K562 (cell line): ENCODE results near the gene SAP25. TPM values are rescaled to one million over a fixed set of nuclear protein-coding genes. Genes with fewer than 3 reads are reported as not detected.

Experiments used
- ATAC-seq: fragments of 200-7000 bp; cut with Tn5 transposase; 3 replicates; pipeline ENCODE4 v1.9.1; 2020; ENCODE audit warnings: moderate library complexity
- BruUV-seq: library from RNA; stranded (reverse); fragments of 400-500 nt; replicated peaks from 2 replicates; lab custom pipeline; 2021; lab: Mats Ljungman, UMichigan
- CTCF ChIA-PET: fragments of 300-600 bp; formaldehyde crosslinking; extraction: SDS; loops from one replicate; lab custom pipeline; 2021; ENCODE audit warnings: low intra/inter-chr PET ratio; lab: Yijun Ruan, JAX
- POLR2A ChIA-PET: fragments of 300-600, 350-650 bp; sonication (Branson Sonifier 250); formaldehyde crosslinking; extraction: SDS; loops from one replicate; lab custom pipeline; 2021; ENCODE audit warnings: antibody characterized with exemption, inconsistent platforms; lab: Yijun Ruan, JAX
- DNase-seq, 4 experiments: peaks; one replicate each; pipeline versions ENCODE4 v3.0.0 to v3.0.0-alpha.2; 2011 to 2018; ENCODE audit warnings: low spot score in 3 of 4, mixed read lengths in 3 of 4; ENCODE audit errors: extremely low read depth in 1 of 4
- FAIRE-seq: peaks from 2 replicates; lab custom pipeline; 2011; peaks lifted over from hg19 to GRCh38; lab: Jason Lieb, UNC
- H2AFZ ChIP-seq: 2 replicates; pipeline ENCODE4 v1.6.0; 2011; ENCODE audit warnings: low read depth, low read length, control low read depth, inconsistent platforms
- H3K27ac ChIP-seq: fragments of 200-600 bp; 3 replicates; pipeline ENCODE4 v1.8.0; 2011; ENCODE audit warnings: low read depth, mild to moderate bottlenecking, control low read depth, inconsistent platforms, low read length, moderate library complexity, mixed read lengths; ENCODE audit errors: extremely low read depth
- H3K27me3 ChIP-seq, 2 experiments: fragments of 300-600 bp in 1 of 2; 2 replicates in 1 of 2; 3 replicates in 1 of 2; pipeline versions ENCODE4 v1.6.0 to v1.8.0; 2011; ENCODE audit warnings: inconsistent platforms in 2 of 2, low read length in 2 of 2, mild to moderate bottlenecking in 1 of 2, mixed read lengths in 1 of 2, moderate library complexity in 1 of 2; ENCODE audit not compliant: control insufficient read depth in 2 of 2, insufficient read depth in 2 of 2
- H3K36me3 ChIP-seq: fragments of 300-600 bp; 3 replicates; pipeline ENCODE4 v1.8.0; 2011; ENCODE audit warnings: mild to moderate bottlenecking, low read length, inconsistent platforms; ENCODE audit not compliant: control insufficient read depth, insufficient read depth
- H3K4me1 ChIP-seq, 2 experiments: fragments of 200-600 bp in 1 of 2; replicated peaks in 1 of 2; 2 replicates in 1 of 2; 3 replicates in 1 of 2; pipeline versions ENCODE4 v1.5.1 to v1.8.0; 2011; ENCODE audit warnings: inconsistent platforms in 2 of 2, low read length in 2 of 2, mild to moderate bottlenecking in 1 of 2, mixed read lengths in 1 of 2, moderate library complexity in 1 of 2; ENCODE audit not compliant: control insufficient read depth in 2 of 2, insufficient read depth in 2 of 2
- H3K4me2 ChIP-seq: 2 replicates; pipeline ENCODE4 v1.6.1; 2011; ENCODE audit warnings: low read length, control low read depth, inconsistent platforms, mixed read lengths; ENCODE audit not compliant: insufficient read depth
- H3K4me3 ChIP-seq: fragments of 200-600 bp; sonication (generic), shearing (Covaris generic); 2 replicates; pipeline ENCODE4 v1.5.1; 2016; ENCODE audit warnings: control low read depth, inconsistent platforms
- H3K79me2 ChIP-seq: fragments of 200-600 bp; 3 replicates; pipeline ENCODE4 v1.8.0; 2011; ENCODE audit warnings: low read length, inconsistent platforms; ENCODE audit not compliant: control insufficient read depth, insufficient read depth
- H3K9ac ChIP-seq, 2 experiments: 2 replicates each; pipeline versions ENCODE4 v1.6.0 to v1.6.1; 2011; ENCODE audit warnings: low read depth in 2 of 2, low read length in 2 of 2, control low read depth in 1 of 2, inconsistent platforms in 1 of 2, mild to moderate bottlenecking in 1 of 2, mixed read lengths in 1 of 2; ENCODE audit not compliant: insufficient read depth in 1 of 2
- H3K9me1 ChIP-seq: one replicate; pipeline ENCODE4 v1.6.0; 2011; ENCODE audit warnings: inconsistent platforms, mild to moderate bottlenecking, low read length, moderate library complexity; ENCODE audit not compliant: control insufficient read depth, insufficient read depth
- H3K9me3 ChIP-seq: replicated peaks from 2 replicates; pipeline ENCODE4 v1.5.1; 2011; ENCODE audit warnings: low read depth, low read length, inconsistent platforms; ENCODE audit not compliant: control insufficient read depth, insufficient read depth
- H4K20me1 ChIP-seq: replicated peaks from 2 replicates; pipeline ENCODE4 v1.6.1; 2011; ENCODE audit warnings: low read length, inconsistent platforms, mixed read lengths; ENCODE audit not compliant: control insufficient read depth, insufficient read depth
- HLTF ChIP-seq: fragments of 450-650 bp; IDR thresholded peaks from 2 replicates; pipeline ENCODE4 v1.6.1; 2016
- L3MBTL2 ChIP-seq: fragments of 450-650 bp; IDR thresholded peaks from 2 replicates; pipeline ENCODE4 v1.6.1; 2016; ENCODE audit warnings: mild to moderate bottlenecking, moderate library complexity
- LARP7 ChIP-seq: fragments of 450-650 bp; IDR thresholded peaks from 2 replicates; pipeline ENCODE4 v1.6.1; 2016
- NFATC3 ChIP-seq: fragments of 450-650 bp; IDR thresholded peaks from 2 replicates; pipeline ENCODE4 v1.6.1; 2017; ENCODE audit warnings: mild to moderate bottlenecking
- PHB ChIP-seq: fragments of 250-450 bp; sonication (Bioruptor Pico); IDR thresholded peaks from 2 replicates; pipeline ENCODE4 v1.5.0; 2021
- SMARCA4 ChIP-seq: fragments of 450-650 bp; IDR thresholded peaks from 2 replicates; pipeline ENCODE4 v1.6.1; 2016
- SREBF1 ChIP-seq: fragments of 150-350 bp; IDR thresholded peaks from 2 replicates; pipeline ENCODE4 v1.6.1; 2014; ENCODE audit warnings: antibody characterized with exemption, low read depth, low read length, borderline replicate concordance
- TCF15 ChIP-seq: fragments of 250-450 bp; sonication (Bioruptor Pico); IDR thresholded peaks from 2 replicates; pipeline ENCODE4 v1.8.0; 2022; ENCODE audit warnings: moderate library complexity, mild to moderate bottlenecking, inconsistent platforms
- TEAD1 ChIP-seq, 2 experiments: fragments of 450-650 bp in 1 of 2; sonication (generic) in 1 of 2; formaldehyde crosslinking; IDR thresholded peaks; 2 replicates each; pipeline versions ENCODE4 v1.4.0 to v1.8.0; 2020 to 2022; ENCODE audit warnings: mild to moderate bottlenecking in 2 of 2, missing genetic modification reagents in 1 of 2
- THAP7 ChIP-seq: fragments of 250-450 bp; sonication (Bioruptor Pico); IDR thresholded peaks from 2 replicates; pipeline ENCODE4 v1.5.0; 2021
- ZNF165 ChIP-seq: fragments of 250-450 bp; sonication (Bioruptor Pico); IDR thresholded peaks from 2 replicates; pipeline ENCODE4 v1.4.0; 2020; ENCODE audit warnings: borderline replicate concordance
- ZNF347 ChIP-seq: fragments of 450-650 bp; formaldehyde crosslinking; IDR thresholded peaks from 2 replicates; pipeline ENCODE4 v1.4.0; 2020; ENCODE audit warnings: low read depth, mild to moderate bottlenecking, moderate library complexity
- ZNF583 ChIP-seq: fragments of 250-450 bp; sonication (Bioruptor Pico); IDR thresholded peaks from 2 replicates; pipeline ENCODE4 v1.4.0; 2020
- ZNF589 ChIP-seq: fragments of 200-800 bp; sonication (Bioruptor generic); IDR thresholded peaks from 2 replicates; pipeline ENCODE4 v1.6.1; 2016; ENCODE audit warnings: low read depth, missing genetic modification characterization, missing compliant biosample characterization
- ZNF668 ChIP-seq: fragments of 250-450 bp; sonication (Bioruptor Pico); IDR thresholded peaks from 2 replicates; pipeline ENCODE4 v1.8.0; 2022; ENCODE audit warnings: mild to moderate bottlenecking, inconsistent platforms
- WGBS: fragments of 100-300 bp; shearing (Covaris generic); methylation state at CpG from one replicate; pipeline ENCODE4 v1.1.6; 2016; ENCODE audit warnings: low coverage, mixed read lengths; ENCODE audit not compliant: insufficient coverage; ENCODE audit errors: missing lambda C conversion rate; 5-methylcytosine and 5-hydroxymethylcytosine counted together
- in situ Hi-C: fragments of 300-500 bp; cut with MboI; formaldehyde crosslinking; loops from 4 replicates; pipeline ENCODE4 v1.15.0; 2018; ENCODE audit warnings: inconsistent platforms, mixed read lengths
- intact Hi-C: fragments of 100-400 bp; cut with micrococcal nuclease; formaldehyde crosslinking; loops from 2 replicates; pipeline ENCODE4 v1.14.2; 2022
- polyA plus RNA-seq, 8 experiments: library from polyadenylated mRNA; depleted of rRNA in 4 of 8; stranded (reverse) in 5 of 8; unstranded in 3 of 8; fragments of >200 nt; fragmentation: Nextera tagmentation in 2 of 8; fragmentation: Illumina TruSeq in 1 of 8; extraction: Ambion mirVana in 2 of 8; extraction: Trizol in 1 of 8; gene quantifications; 2 replicates each; pipeline versions ENCODE4 v1.2.1 to v1.2.3, GENCODE V29; 2011 to 2014; ENCODE audit warnings: inconsistent platforms in 1 of 8, missing spikeins in 1 of 8
- total RNA-seq, 7 experiments: library from RNA; depleted of rRNA in 6 of 7; stranded (reverse); fragments of >200 nt in 6 of 7; fragmentation: Illumina TruSeq in 2 of 7; extraction: Trizol in 2 of 7; gene quantifications; 2 replicates each; pipeline versions ENCODE4 v1.2.1 to v1.2.3, GENCODE V29; 2011 to 2021; ENCODE audit warnings: low replicate concordance in 1 of 7
- TF ChIP-seq, protein P1 (sequence below): fragments of 200-800 bp; sonication (Bioruptor generic); IDR thresholded peaks from 2 replicates; pipeline ENCODE4 v1.6.1; 2017; ENCODE audit warnings: missing genetic modification characterization, missing compliant biosample characterization
- TF ChIP-seq, protein P2 (sequence below): fragments of 450-650 bp; conservative IDR thresholded peaks from 2 replicates; pipeline ENCODE4 v1.6.1; 2016; ENCODE audit warnings: missing genetic modification characterization, low read depth, mild to moderate bottlenecking, missing compliant biosample characterization, moderate library complexity
- TF ChIP-seq, protein P3 (sequence below): sonication (generic); formaldehyde crosslinking; IDR thresholded peaks from 2 replicates; pipeline ENCODE4 v1.8.1; 2023; ENCODE audit warnings: mild to moderate bottlenecking, missing genetic modification reagents

SAP25 gene
- total and polyA plus RNA-seq, 9 of the 15 experiments (the other 6 are each of a cell fraction or from before 2014, with no cell fraction given) = 0.13 to 5.3 (median 0.78) TPM; not detected in 1

DNA sequence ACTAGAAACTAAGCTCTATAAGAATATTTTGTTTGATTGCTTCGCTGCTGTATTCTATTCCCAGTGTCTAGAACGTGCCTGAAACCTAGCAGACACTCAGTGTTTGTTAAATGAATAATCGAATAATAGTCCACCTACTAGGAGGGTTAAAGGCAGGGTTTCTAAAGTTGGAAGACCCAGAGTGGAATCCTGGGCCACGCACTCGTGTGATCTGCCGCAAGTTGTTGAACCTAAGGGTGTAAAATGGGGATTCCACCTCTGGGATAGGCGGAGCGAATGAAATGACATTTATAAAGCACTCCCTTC is 35.4 kb downstream of the SAP25 start:
- in situ Hi-C loops (no loop called here), intact Hi-C loops (loop anchor here (2.0 to 5.0 kb wide), 2 partner anchors 28 to 36 kb away; no protein-coding TSS in a partner anchor)
- ChIA-PET POLR2A (interaction anchor here (0.9 to 1.7 kb wide), 7 partner anchors 10 to 123 kb away, joined by 3 to 6 read pairs (median 4); partner anchors contain the start of genes FBXO24, LRCH4 and MOSPD3), CTCF (no interaction called here)
- Histone ChIP-seq H3K27ac (peak overlapping the region; percentile 84), H3K9ac (peak overlapping the region; percentile 80 to 82; a peak in 3 of 4 replicates), H3K9me1 (no peaks in the 10 kb centered on the region), H4K20me1 (no peaks in the 10 kb centered on the region; the same call in 1 of the 2 replicates), H3K9me3 (no peaks in the 10 kb centered on the region), H3K4me2 (peak overlapping the region; percentile 93), H3K4me3 (peak overlapping the region; percentile 33), H3K27me3 (no peaks in the 10 kb centered on the region), H2AFZ (peak overlapping the region; percentile 91), H3K4me1 (peaks cover 39 to 42% of the 10 kb centered on the region in 2 experiments), H3K36me3 (no peaks in the 10 kb centered on the region; the same call in 2 of the 3 replicates), H3K79me2 (peaks cover 29% of the 10 kb centered on the region)
- ATAC-seq = no peak
- peak in 1 of 4 experiments; percentile 68 for DNase-seq
- WGBS = 10% methylated on average over 8 of the region's 8 CpGs
- FAIRE-seq = no peak
- BruUV-seq = TSS peak; percentile 98
- TF ChIP-seq SREBF1 = no peak
- TF ChIP-seq, protein P1, sequence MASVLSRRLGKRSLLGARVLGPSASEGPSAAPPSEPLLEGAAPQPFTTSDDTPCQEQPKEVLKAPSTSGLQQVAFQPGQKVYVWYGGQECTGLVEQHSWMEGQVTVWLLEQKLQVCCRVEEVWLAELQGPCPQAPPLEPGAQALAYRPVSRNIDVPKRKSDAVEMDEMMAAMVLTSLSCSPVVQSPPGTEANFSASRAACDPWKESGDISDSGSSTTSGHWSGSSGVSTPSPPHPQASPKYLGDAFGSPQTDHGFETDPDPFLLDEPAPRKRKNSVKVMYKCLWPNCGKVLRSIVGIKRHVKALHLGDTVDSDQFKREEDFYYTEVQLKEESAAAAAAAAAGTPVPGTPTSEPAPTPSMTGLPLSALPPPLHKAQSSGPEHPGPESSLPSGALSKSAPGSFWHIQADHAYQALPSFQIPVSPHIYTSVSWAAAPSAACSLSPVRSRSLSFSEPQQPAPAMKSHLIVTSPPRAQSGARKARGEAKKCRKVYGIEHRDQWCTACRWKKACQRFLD = 0 out of 2 replicates have a peak, but pooled peaks have one; percentile 3
- peak; percentile 48; the same call in 1 of the 2 replicates for TF ChIP-seq SMARCA4
- TF ChIP-seq THAP7 (CRISPR knock-in tag) = peak; percentile 33; the same call in 1 of the 2 replicates
- TF ChIP-seq, protein P2, sequence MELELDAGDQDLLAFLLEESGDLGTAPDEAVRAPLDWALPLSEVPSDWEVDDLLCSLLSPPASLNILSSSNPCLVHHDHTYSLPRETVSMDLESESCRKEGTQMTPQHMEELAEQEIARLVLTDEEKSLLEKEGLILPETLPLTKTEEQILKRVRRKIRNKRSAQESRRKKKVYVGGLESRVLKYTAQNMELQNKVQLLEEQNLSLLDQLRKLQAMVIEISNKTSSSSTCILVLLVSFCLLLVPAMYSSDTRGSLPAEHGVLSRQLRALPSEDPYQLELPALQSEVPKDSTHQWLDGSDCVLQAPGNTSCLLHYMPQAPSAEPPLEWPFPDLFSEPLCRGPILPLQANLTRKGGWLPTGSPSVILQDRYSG (tag) = 0 out of 2 replicates have a peak, but pooled peaks have one; percentile 68
- 0 out of 2 replicates have a peak, but pooled peaks have one; percentile 32 for TF ChIP-seq ZNF347
- TF ChIP-seq TEAD1 (CRISPR knock-in tag; IDR thresholded peaks at IDR 0.05) = peak in 1 of 2 experiments; percentile 46; a peak in 1 of 4 replicates
- no peak for TF ChIP-seq L3MBTL2
- 0 out of 2 replicates have a peak, but pooled peaks have one; percentile 74 for TF ChIP-seq ZNF165 (CRISPR knock-in tag)
- peak; percentile 48; the same call in 1 of the 2 replicates for TF ChIP-seq ZNF589 (CRISPR knock-in tag)
- TF ChIP-seq LARP7 = no peak
- peak; percentile 40; the same call in 1 of the 2 replicates for TF ChIP-seq NFATC3
- peak; percentile 34; the same call in 1 of the 2 replicates for TF ChIP-seq ZNF668 (CRISPR knock-in tag)
- TF ChIP-seq, protein P3, sequence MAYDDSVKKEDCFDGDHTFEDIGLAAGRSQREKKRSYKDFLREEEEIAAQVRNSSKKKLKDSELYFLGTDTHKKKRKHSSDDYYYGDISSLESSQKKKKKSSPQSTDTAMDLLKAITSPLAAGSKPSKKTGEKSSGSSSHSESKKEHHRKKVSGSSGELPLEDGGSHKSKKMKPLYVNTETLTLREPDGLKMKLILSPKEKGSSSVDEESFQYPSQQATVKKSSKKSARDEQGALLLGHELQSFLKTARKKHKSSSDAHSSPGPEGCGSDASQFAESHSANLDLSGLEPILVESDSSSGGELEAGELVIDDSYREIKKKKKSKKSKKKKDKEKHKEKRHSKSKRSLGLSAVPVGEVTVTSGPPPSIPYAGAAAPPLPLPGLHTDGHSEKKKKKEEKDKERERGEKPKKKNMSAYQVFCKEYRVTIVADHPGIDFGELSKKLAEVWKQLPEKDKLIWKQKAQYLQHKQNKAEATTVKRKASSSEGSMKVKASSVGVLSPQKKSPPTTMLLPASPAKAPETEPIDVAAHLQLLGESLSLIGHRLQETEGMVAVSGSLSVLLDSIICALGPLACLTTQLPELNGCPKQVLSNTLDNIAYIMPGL (CRISPR knock-in tag) = no peak; the same call in 1 of the 2 replicates
- TF ChIP-seq TCF15 (CRISPR knock-in tag) = peak; percentile 66; the same call in 1 of the 2 replicates
- peak; percentile 79; the same call in 1 of the 2 replicates for TF ChIP-seq ZNF583 (CRISPR knock-in tag)
- TF ChIP-seq PHB (CRISPR knock-in tag) = 0 out of 2 replicates have a peak, but pooled peaks have one; percentile 69
- 0 out of 2 replicates have a peak, but pooled peaks have one; percentile 31 for TF ChIP-seq HLTF
